Panc1 (cell line): ENCODE measurements around the gene TMCC1. TPM values are rescaled to one million over a fixed set of nuclear protein-coding genes. Genes with fewer than 3 reads are reported as not detected.

Experiments used
- ATAC-seq: fragments of 200-7000 bp; cut with Tn5 transposase; 2 replicates; pipeline ENCODE4 v1.9.1; 2020; ENCODE audit warnings: mild to moderate bottlenecking, moderate library complexity
- BruUV-seq: library from RNA; stranded (reverse); fragments of 400-500 nt; replicated peaks from 2 replicates; lab custom pipeline; 2021; lab: Mats Ljungman, UMichigan
- CTCF ChIA-PET: fragments of 300-600 bp; sonication (Branson Sonifier 250); formaldehyde crosslinking; loops from one replicate; lab custom pipeline; 2022; ENCODE audit warnings: antibody characterized with exemption; lab: Charles Lee
- POLR2A ChIA-PET: fragments of 300-600 bp; sonication (Branson Sonifier 250); formaldehyde crosslinking; loops from one replicate; lab custom pipeline; 2022; ENCODE audit warnings: antibody characterized with exemption; lab: Charles Lee
- DNase-seq: peaks from one replicate; pipeline ENCODE4 v3.0.0-alpha.2; 2010; ENCODE audit warnings: low read depth, low spot score
- H3K27ac ChIP-seq: 2 replicates; pipeline ENCODE4 v1.5.1; 2011; ENCODE audit warnings: mild to moderate bottlenecking, low read length, inconsistent platforms
- H3K27me3 ChIP-seq: fragments of 200-500 bp; sonication (Bioruptor generic); 2 replicates; pipeline ENCODE4 v1.6.0; 2014; ENCODE audit warnings: low read length, inconsistent platforms; ENCODE audit not compliant: control insufficient read depth, insufficient read depth
- H3K36me3 ChIP-seq: fragments of 200-500 bp; sonication (Bioruptor generic); 2 replicates; pipeline ENCODE4 v1.5.1; 2014; ENCODE audit warnings: inconsistent platforms, mild to moderate bottlenecking, low read length, moderate library complexity; ENCODE audit not compliant: control insufficient read depth, insufficient read depth
- H3K4me1 ChIP-seq: 2 replicates; pipeline ENCODE4 v1.5.1; 2011; ENCODE audit warnings: inconsistent platforms, mild to moderate bottlenecking, low read length, moderate library complexity; ENCODE audit not compliant: control insufficient read depth, insufficient read depth
- H3K4me3 ChIP-seq, 2 experiments: 2 replicates each; pipeline ENCODE4 v1.5.1; 2011 to 2012; ENCODE audit warnings: low read depth in 2 of 2, low read length in 2 of 2, mild to moderate bottlenecking in 2 of 2, inconsistent platforms in 1 of 2, moderate library complexity in 1 of 2
- H3K9me3 ChIP-seq: fragments of 200-500 bp; sonication (Bioruptor generic); 2 replicates; pipeline ENCODE4 v1.5.1; 2014; ENCODE audit warnings: low read depth, mild to moderate bottlenecking, inconsistent platforms, low read length, moderate library complexity; ENCODE audit not compliant: control insufficient read depth, insufficient read depth
- POLR2AphosphoS5 ChIP-seq: IDR thresholded peaks from 2 replicates; pipeline ENCODE4 v1.6.1; 2012; ENCODE audit warnings: mild to moderate bottlenecking, low read depth, low read length, moderate library complexity
- REST ChIP-seq, 2 experiments: IDR thresholded peaks; 2 replicates each; pipeline ENCODE4 v1.6.1; 2011 to 2012; ENCODE audit warnings: low read depth in 2 of 2, control low read depth in 1 of 2, low read length in 1 of 2, mild to moderate bottlenecking in 1 of 2, moderate library complexity in 1 of 2; ENCODE audit not compliant: insufficient read depth in 1 of 2
- SIN3A ChIP-seq: IDR thresholded peaks from 2 replicates; pipeline ENCODE4 v1.6.1; 2012; ENCODE audit warnings: low read depth, mild to moderate bottlenecking, low read length, moderate library complexity, borderline replicate concordance; ENCODE audit not compliant: insufficient read depth
- TCF7L2 ChIP-seq: IDR thresholded peaks from 2 replicates; pipeline ENCODE4 v1.6.1; 2011; ENCODE audit warnings: mild to moderate bottlenecking, low read depth, low read length, inconsistent platforms
- in situ Hi-C: cut with HindIII; loops from 2 replicates; pipeline ENCODE4 v1.10.0; 2016; ENCODE audit warnings: low sequenced_read_pairs, low pct_unique_long_range_greater_than_20kb
- intact Hi-C: fragments of 100-400 bp; cut with micrococcal nuclease; formaldehyde crosslinking; loops from one replicate; pipeline ENCODE4 v1.10.0; 2022; ENCODE audit not compliant: unreplicated experiment
- total RNA-seq: library from RNA; stranded (reverse); gene quantifications from one replicate; pipeline ENCODE4 v1.2.1, GENCODE V29; 2021; ENCODE audit not compliant: unreplicated experiment
- TF ChIP-seq, protein P1 (sequence below): fragments of 450-650 bp; IDR thresholded peaks from 2 replicates; pipeline ENCODE4 v1.5.1; 2017; ENCODE audit warnings: mild to moderate bottlenecking

The TMCC1 gene
- total RNA-seq, 1 experiment from 2014 or later = 33.2 TPM

GRCh38 chr3:129929383-129929782 is 35.9 kb upstream of the TMCC1 start:
- intact Hi-C loops = no loop called here
- in situ Hi-C loops = no loop called here
- ATAC-seq (no peak), DNase-seq (no peak)
- ChIA-PET POLR2A (no interaction called here), CTCF (no interaction called here)
- Histone ChIP-seq H3K27me3 (no peaks in the 10 kb centered on the region), H3K4me1 (no peaks in the 10 kb centered on the region), H3K4me3 (no peak overlapping the region), H3K9me3 (no peaks in the 10 kb centered on the region), H3K27ac (no peak overlapping the region), H3K36me3 (no peaks in the 10 kb centered on the region)
- TF ChIP-seq SIN3A = no peak
- TF ChIP-seq, protein P1, sequence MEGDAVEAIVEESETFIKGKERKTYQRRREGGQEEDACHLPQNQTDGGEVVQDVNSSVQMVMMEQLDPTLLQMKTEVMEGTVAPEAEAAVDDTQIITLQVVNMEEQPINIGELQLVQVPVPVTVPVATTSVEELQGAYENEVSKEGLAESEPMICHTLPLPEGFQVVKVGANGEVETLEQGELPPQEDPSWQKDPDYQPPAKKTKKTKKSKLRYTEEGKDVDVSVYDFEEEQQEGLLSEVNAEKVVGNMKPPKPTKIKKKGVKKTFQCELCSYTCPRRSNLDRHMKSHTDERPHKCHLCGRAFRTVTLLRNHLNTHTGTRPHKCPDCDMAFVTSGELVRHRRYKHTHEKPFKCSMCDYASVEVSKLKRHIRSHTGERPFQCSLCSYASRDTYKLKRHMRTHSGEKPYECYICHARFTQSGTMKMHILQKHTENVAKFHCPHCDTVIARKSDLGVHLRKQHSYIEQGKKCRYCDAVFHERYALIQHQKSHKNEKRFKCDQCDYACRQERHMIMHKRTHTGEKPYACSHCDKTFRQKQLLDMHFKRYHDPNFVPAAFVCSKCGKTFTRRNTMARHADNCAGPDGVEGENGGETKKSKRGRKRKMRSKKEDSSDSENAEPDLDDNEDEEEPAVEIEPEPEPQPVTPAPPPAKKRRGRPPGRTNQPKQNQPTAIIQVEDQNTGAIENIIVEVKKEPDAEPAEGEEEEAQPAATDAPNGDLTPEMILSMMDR = no peak
- TF ChIP-seq TCF7L2 = no peak
- TF ChIP-seq POLR2AphosphoS5 = no peak
- no peak for TF ChIP-seq REST (IDR thresholded peaks at IDR 0.05; ENCODE audit: insufficient read depth in 1 of 2, low read depth in 2 of 2, low read length in 1 of 2)
- BruUV-seq = no TSS peak

DNA sequence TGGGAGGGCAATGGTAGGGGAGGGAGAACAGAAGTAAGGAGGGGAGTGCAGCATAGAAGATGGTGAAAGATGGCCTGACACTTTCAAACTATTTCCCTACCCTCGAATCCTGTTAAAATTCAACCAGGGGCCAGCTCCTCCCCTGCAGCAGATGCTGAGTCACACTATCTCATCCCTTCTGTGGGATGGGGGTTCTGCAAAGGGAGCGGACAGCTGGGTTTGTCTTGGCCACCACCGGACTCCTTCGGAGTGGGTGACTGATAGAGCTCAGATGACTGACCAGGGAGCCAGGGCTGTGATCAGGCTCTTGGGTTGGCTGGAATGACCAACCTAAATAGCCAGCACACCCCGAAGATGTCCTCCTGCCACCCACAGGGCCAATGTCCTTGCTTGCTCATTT is 33.6 kb upstream of the TMCC1 start:
- 0 out of 2 replicates have a peak, but pooled peaks have one; percentile 45 for ATAC-seq

More for the DNA sequence above, 33.6 kb upstream of the TMCC1 start:
- intact Hi-C loops (no loop called here), in situ Hi-C loops (no loop called here)
- Histone ChIP-seq H3K27ac (no peak overlapping the region), H3K9me3 (no peaks in the 10 kb centered on the region), H3K4me3 (no peak overlapping the region), H3K36me3 (no peaks in the 10 kb centered on the region), H3K27me3 (no peaks in the 10 kb centered on the region), H3K4me1 (no peaks in the 10 kb centered on the region)
- TF ChIP-seq TCF7L2 = no peak
- no peak for TF ChIP-seq SIN3A
- TF ChIP-seq, protein P1 = no peak
- TF ChIP-seq POLR2AphosphoS5 = no peak
- TF ChIP-seq REST (IDR thresholded peaks at IDR 0.05; ENCODE audit: insufficient read depth in 1 of 2, low read depth in 2 of 2, low read length in 1 of 2) = no peak
- no TSS peak for BruUV-seq
- POLR2A ChIA-PET = no interaction called here
- CTCF ChIA-PET = interaction anchor here (0.8 kb wide), 1 partner anchor 11 kb away, joined by 3 read pairs; no protein-coding TSS in a partner anchor
- DNase-seq = no peak
